WTC11 (cell line): ENCODE measurements around the gene SGMS1. TPM values are rescaled to one million over a fixed set of nuclear protein-coding genes. Genes with fewer than 3 reads are reported as not detected.

Experiments used
- ATAC-seq: fragments of 200-7000 bp; cut with Tn5 transposase; 2 replicates; pipeline ENCODE4 v1.10.0; 2021; ENCODE audit warnings: mild to moderate bottlenecking, moderate library complexity
- CTCF ChIA-PET: fragments of 300-600 bp; sonication (Branson Sonifier 250); formaldehyde crosslinking; loops from one replicate; lab custom pipeline; 2021; ENCODE audit warnings: antibody characterized with exemption; lab: Charles Lee
- POLR2A ChIA-PET: fragments of 350-600 bp; sonication (Branson Sonifier 250); formaldehyde crosslinking; loops from one replicate; lab custom pipeline; 2021; ENCODE audit warnings: antibody characterized with exemption; lab: Charles Lee
- DNase-seq: peaks from one replicate; pipeline ENCODE4 v3.0.0; 2021; ENCODE audit warnings: low spot score
- H3K27ac Mint-ChIP-seq: 2 replicates; pipeline ENCODE4 v1.8.0; 2021; ENCODE audit warnings: mixed read lengths
- H3K27me3 Mint-ChIP-seq: 2 replicates; pipeline ENCODE4 v1.8.0; 2021; ENCODE audit warnings: low read depth, mild to moderate bottlenecking, moderate library complexity, mixed read lengths
- H3K36me3 Mint-ChIP-seq: 2 replicates; pipeline ENCODE4 v1.8.0; 2021; ENCODE audit warnings: mixed read lengths
- H3K4me1 Mint-ChIP-seq: 2 replicates; pipeline ENCODE4 v1.8.0; 2022; ENCODE audit warnings: mixed read lengths
- H3K4me3 Mint-ChIP-seq: 2 replicates; pipeline ENCODE4 v1.8.0; 2021; ENCODE audit warnings: mild to moderate bottlenecking, moderate library complexity, mixed read lengths
- H3K9me3 Mint-ChIP-seq: 2 replicates; pipeline ENCODE4 v1.8.0; 2021; ENCODE audit warnings: mixed read lengths
- CBFB ChIP-seq: sonication (generic); formaldehyde crosslinking; IDR thresholded peaks from 2 replicates; pipeline ENCODE4 v1.8.1; 2022; ENCODE audit warnings: mild to moderate bottlenecking, low read depth, missing genetic modification reagents
- ETV6 ChIP-seq: sonication (generic); formaldehyde crosslinking; IDR thresholded peaks from 2 replicates; pipeline ENCODE4 v1.8.1; 2022; ENCODE audit warnings: mild to moderate bottlenecking, missing genetic modification reagents
- FOXJ3 ChIP-seq: sonication (generic); formaldehyde crosslinking; IDR thresholded peaks from 2 replicates; pipeline ENCODE4 v1.9.0; 2021; ENCODE audit warnings: missing genetic modification reagents, mild to moderate bottlenecking, borderline replicate concordance
- HMGA2 ChIP-seq: fragments of 250-450 bp; sonication (Bioruptor Pico); IDR thresholded peaks from 2 replicates; pipeline ENCODE4 v1.4.0; 2021; ENCODE audit warnings: mild to moderate bottlenecking, moderate library complexity
- KAT7 ChIP-seq: sonication (generic); formaldehyde crosslinking; IDR thresholded peaks from 2 replicates; pipeline ENCODE4 v1.8.1; 2023; ENCODE audit warnings: missing genetic modification reagents, mild to moderate bottlenecking, borderline replicate concordance
- RORB ChIP-seq: fragments of 250-450 bp; sonication (Bioruptor Pico); IDR thresholded peaks from 2 replicates; pipeline ENCODE4 v1.9.0; 2021; ENCODE audit warnings: mild to moderate bottlenecking
- ZNF396 ChIP-seq: fragments of 250-450 bp; sonication (Bioruptor Pico); IDR thresholded peaks from 2 replicates; pipeline ENCODE4 v1.8.0; 2021; ENCODE audit warnings: mild to moderate bottlenecking, moderate library complexity, borderline replicate concordance
- ZNF671 ChIP-seq: fragments of 250-450 bp; sonication (Bioruptor Pico); IDR thresholded peaks from 2 replicates; pipeline ENCODE4 v1.8.0; 2021; ENCODE audit warnings: mild to moderate bottlenecking
- total RNA-seq: library from RNA; stranded (reverse); gene quantifications from 3 replicates; pipeline ENCODE4 v1.2.3, GENCODE V29; 2021
- TF ChIP-seq, protein P1 (sequence below): sonication (generic); formaldehyde crosslinking; IDR thresholded peaks from 2 replicates; pipeline ENCODE4 v1.8.0; 2022; ENCODE audit warnings: mild to moderate bottlenecking, missing genetic modification reagents
- TF ChIP-seq, protein P2 (sequence below): sonication (generic); formaldehyde crosslinking; conservative IDR thresholded peaks from 2 replicates; pipeline ENCODE4 v1.8.1; 2022; ENCODE audit warnings: mild to moderate bottlenecking, missing genetic modification reagents
- TF ChIP-seq, protein P3 (sequence below): sonication (generic); formaldehyde crosslinking; IDR thresholded peaks from 2 replicates; pipeline ENCODE4 v1.8.1; 2023; ENCODE audit warnings: mild to moderate bottlenecking, missing genetic modification reagents
- TF ChIP-seq, protein P4 (sequence below): sonication (generic); formaldehyde crosslinking; IDR thresholded peaks from 2 replicates; pipeline ENCODE4 v1.8.0; 2023; ENCODE audit warnings: mild to moderate bottlenecking, missing genetic modification reagents
- TF ChIP-seq, protein P5 (sequence below): sonication (generic); formaldehyde crosslinking; IDR thresholded peaks from 2 replicates; pipeline ENCODE4 v1.8.1; 2023; ENCODE audit warnings: mild to moderate bottlenecking, missing genetic modification reagents, borderline replicate concordance
- TF ChIP-seq, protein P6 (sequence below): fragments of 250-450 bp; sonication (Bioruptor Pico); IDR thresholded peaks from 2 replicates; pipeline ENCODE4 v1.9.0; 2021; ENCODE audit warnings: mild to moderate bottlenecking
- TF ChIP-seq, protein P7 (sequence below): sonication (generic); formaldehyde crosslinking; IDR thresholded peaks from 2 replicates; pipeline ENCODE4 v1.8.0; 2023; ENCODE audit warnings: missing genetic modification reagents, mild to moderate bottlenecking, borderline replicate concordance
- TF ChIP-seq, protein P8 (sequence below): sonication (generic); formaldehyde crosslinking; IDR thresholded peaks from 2 replicates; pipeline ENCODE4 v1.8.0; 2022; ENCODE audit warnings: mild to moderate bottlenecking, missing genetic modification reagents
- TF ChIP-seq, protein P9 (sequence below): sonication (generic); formaldehyde crosslinking; IDR thresholded peaks from 2 replicates; pipeline ENCODE4 v1.8.1; 2022; ENCODE audit warnings: missing genetic modification reagents, borderline replicate concordance

SGMS1 gene
- total RNA-seq, 1 experiment from 2014 or later: 13.2 TPM

DNA sequence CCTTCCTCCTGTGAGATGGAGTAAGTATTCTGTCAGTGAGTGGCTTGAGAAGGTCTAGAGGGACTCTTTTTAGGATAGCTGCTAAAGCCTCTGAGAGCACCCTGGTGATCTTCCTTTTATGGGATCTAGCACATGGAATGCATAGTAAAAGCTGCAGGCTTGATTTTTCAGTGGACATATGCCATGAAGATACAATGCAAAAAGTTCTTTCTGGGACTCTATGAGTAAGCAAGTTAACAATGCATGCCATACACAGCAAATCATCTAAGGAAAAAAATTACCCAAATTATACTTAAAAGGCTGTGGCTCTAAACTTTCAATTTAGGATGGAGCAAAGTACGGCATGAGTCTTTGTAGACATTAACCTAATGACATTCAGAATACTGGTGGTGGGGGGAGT is 154.5 kb downstream of the SGMS1 start:
- CTCF ChIA-PET: no interaction called here
- no peak for TF ChIP-seq ZNF396 (CRISPR knock-in tag)
- TF ChIP-seq, protein P1, sequence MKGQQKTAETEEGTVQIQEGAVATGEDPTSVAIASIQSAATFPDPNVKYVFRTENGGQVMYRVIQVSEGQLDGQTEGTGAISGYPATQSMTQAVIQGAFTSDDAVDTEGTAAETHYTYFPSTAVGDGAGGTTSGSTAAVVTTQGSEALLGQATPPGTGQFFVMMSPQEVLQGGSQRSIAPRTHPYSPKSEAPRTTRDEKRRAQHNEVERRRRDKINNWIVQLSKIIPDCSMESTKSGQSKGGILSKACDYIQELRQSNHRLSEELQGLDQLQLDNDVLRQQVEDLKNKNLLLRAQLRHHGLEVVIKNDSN (CRISPR knock-in tag): no peak
- TF ChIP-seq, protein P2, sequence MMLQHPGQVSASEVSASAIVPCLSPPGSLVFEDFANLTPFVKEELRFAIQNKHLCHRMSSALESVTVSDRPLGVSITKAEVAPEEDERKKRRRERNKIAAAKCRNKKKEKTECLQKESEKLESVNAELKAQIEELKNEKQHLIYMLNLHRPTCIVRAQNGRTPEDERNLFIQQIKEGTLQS (CRISPR knock-in tag): no peak
- TF ChIP-seq ETV6: no peak
- TF ChIP-seq ZNF671 (CRISPR knock-in tag): no peak
- TF ChIP-seq, protein P3, sequence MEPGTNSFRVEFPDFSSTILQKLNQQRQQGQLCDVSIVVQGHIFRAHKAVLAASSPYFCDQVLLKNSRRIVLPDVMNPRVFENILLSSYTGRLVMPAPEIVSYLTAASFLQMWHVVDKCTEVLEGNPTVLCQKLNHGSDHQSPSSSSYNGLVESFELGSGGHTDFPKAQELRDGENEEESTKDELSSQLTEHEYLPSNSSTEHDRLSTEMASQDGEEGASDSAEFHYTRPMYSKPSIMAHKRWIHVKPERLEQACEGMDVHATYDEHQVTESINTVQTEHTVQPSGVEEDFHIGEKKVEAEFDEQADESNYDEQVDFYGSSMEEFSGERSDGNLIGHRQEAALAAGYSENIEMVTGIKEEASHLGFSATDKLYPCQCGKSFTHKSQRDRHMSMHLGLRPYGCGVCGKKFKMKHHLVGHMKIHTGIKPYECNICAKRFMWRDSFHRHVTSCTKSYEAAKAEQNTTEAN (CRISPR knock-in tag): no peak
- TF ChIP-seq, protein P4, sequence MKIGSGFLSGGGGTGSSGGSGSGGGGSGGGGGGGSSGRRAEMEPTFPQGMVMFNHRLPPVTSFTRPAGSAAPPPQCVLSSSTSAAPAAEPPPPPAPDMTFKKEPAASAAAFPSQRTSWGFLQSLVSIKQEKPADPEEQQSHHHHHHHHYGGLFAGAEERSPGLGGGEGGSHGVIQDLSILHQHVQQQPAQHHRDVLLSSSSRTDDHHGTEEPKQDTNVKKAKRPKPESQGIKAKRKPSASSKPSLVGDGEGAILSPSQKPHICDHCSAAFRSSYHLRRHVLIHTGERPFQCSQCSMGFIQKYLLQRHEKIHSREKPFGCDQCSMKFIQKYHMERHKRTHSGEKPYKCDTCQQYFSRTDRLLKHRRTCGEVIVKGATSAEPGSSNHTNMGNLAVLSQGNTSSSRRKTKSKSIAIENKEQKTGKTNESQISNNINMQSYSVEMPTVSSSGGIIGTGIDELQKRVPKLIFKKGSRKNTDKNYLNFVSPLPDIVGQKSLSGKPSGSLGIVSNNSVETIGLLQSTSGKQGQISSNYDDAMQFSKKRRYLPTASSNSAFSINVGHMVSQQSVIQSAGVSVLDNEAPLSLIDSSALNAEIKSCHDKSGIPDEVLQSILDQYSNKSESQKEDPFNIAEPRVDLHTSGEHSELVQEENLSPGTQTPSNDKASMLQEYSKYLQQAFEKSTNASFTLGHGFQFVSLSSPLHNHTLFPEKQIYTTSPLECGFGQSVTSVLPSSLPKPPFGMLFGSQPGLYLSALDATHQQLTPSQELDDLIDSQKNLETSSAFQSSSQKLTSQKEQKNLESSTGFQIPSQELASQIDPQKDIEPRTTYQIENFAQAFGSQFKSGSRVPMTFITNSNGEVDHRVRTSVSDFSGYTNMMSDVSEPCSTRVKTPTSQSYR (CRISPR knock-in tag): no peak
- TF ChIP-seq FOXJ3 (CRISPR knock-in tag): no peak
- no peak for TF ChIP-seq RORB (CRISPR knock-in tag)
- TF ChIP-seq, protein P5, sequence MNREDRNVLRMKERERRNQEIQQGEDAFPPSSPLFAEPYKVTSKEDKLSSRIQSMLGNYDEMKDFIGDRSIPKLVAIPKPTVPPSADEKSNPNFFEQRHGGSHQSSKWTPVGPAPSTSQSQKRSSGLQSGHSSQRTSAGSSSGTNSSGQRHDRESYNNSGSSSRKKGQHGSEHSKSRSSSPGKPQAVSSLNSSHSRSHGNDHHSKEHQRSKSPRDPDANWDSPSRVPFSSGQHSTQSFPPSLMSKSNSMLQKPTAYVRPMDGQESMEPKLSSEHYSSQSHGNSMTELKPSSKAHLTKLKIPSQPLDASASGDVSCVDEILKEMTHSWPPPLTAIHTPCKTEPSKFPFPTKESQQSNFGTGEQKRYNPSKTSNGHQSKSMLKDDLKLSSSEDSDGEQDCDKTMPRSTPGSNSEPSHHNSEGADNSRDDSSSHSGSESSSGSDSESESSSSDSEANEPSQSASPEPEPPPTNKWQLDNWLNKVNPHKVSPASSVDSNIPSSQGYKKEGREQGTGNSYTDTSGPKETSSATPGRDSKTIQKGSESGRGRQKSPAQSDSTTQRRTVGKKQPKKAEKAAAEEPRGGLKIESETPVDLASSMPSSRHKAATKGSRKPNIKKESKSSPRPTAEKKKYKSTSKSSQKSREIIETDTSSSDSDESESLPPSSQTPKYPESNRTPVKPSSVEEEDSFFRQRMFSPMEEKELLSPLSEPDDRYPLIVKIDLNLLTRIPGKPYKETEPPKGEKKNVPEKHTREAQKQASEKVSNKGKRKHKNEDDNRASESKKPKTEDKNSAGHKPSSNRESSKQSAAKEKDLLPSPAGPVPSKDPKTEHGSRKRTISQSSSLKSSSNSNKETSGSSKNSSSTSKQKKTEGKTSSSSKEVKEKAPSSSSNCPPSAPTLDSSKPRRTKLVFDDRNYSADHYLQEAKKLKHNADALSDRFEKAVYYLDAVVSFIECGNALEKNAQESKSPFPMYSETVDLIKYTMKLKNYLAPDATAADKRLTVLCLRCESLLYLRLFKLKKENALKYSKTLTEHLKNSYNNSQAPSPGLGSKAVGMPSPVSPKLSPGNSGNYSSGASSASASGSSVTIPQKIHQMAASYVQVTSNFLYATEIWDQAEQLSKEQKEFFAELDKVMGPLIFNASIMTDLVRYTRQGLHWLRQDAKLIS (CRISPR knock-in tag): no peak
- TF ChIP-seq, protein P6, sequence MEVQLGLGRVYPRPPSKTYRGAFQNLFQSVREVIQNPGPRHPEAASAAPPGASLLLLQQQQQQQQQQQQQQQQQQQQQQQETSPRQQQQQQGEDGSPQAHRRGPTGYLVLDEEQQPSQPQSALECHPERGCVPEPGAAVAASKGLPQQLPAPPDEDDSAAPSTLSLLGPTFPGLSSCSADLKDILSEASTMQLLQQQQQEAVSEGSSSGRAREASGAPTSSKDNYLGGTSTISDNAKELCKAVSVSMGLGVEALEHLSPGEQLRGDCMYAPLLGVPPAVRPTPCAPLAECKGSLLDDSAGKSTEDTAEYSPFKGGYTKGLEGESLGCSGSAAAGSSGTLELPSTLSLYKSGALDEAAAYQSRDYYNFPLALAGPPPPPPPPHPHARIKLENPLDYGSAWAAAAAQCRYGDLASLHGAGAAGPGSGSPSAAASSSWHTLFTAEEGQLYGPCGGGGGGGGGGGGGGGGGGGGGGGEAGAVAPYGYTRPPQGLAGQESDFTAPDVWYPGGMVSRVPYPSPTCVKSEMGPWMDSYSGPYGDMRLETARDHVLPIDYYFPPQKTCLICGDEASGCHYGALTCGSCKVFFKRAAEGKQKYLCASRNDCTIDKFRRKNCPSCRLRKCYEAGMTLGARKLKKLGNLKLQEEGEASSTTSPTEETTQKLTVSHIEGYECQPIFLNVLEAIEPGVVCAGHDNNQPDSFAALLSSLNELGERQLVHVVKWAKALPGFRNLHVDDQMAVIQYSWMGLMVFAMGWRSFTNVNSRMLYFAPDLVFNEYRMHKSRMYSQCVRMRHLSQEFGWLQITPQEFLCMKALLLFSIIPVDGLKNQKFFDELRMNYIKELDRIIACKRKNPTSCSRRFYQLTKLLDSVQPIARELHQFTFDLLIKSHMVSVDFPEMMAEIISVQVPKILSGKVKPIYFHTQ (CRISPR knock-in tag): no peak
- TF ChIP-seq, protein P7, sequence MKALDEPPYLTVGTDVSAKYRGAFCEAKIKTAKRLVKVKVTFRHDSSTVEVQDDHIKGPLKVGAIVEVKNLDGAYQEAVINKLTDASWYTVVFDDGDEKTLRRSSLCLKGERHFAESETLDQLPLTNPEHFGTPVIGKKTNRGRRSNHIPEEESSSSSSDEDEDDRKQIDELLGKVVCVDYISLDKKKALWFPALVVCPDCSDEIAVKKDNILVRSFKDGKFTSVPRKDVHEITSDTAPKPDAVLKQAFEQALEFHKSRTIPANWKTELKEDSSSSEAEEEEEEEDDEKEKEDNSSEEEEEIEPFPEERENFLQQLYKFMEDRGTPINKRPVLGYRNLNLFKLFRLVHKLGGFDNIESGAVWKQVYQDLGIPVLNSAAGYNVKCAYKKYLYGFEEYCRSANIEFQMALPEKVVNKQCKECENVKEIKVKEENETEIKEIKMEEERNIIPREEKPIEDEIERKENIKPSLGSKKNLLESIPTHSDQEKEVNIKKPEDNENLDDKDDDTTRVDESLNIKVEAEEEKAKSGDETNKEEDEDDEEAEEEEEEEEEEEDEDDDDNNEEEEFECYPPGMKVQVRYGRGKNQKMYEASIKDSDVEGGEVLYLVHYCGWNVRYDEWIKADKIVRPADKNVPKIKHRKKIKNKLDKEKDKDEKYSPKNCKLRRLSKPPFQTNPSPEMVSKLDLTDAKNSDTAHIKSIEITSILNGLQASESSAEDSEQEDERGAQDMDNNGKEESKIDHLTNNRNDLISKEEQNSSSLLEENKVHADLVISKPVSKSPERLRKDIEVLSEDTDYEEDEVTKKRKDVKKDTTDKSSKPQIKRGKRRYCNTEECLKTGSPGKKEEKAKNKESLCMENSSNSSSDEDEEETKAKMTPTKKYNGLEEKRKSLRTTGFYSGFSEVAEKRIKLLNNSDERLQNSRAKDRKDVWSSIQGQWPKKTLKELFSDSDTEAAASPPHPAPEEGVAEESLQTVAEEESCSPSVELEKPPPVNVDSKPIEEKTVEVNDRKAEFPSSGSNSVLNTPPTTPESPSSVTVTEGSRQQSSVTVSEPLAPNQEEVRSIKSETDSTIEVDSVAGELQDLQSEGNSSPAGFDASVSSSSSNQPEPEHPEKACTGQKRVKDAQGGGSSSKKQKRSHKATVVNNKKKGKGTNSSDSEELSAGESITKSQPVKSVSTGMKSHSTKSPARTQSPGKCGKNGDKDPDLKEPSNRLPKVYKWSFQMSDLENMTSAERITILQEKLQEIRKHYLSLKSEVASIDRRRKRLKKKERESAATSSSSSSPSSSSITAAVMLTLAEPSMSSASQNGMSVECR (CRISPR knock-in tag): no peak
- TF ChIP-seq, protein P8, sequence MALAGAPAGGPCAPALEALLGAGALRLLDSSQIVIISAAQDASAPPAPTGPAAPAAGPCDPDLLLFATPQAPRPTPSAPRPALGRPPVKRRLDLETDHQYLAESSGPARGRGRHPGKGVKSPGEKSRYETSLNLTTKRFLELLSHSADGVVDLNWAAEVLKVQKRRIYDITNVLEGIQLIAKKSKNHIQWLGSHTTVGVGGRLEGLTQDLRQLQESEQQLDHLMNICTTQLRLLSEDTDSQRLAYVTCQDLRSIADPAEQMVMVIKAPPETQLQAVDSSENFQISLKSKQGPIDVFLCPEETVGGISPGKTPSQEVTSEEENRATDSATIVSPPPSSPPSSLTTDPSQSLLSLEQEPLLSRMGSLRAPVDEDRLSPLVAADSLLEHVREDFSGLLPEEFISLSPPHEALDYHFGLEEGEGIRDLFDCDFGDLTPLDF: no peak
- TF ChIP-seq HMGA2 (CRISPR knock-in tag): no peak
- TF ChIP-seq, protein P9, sequence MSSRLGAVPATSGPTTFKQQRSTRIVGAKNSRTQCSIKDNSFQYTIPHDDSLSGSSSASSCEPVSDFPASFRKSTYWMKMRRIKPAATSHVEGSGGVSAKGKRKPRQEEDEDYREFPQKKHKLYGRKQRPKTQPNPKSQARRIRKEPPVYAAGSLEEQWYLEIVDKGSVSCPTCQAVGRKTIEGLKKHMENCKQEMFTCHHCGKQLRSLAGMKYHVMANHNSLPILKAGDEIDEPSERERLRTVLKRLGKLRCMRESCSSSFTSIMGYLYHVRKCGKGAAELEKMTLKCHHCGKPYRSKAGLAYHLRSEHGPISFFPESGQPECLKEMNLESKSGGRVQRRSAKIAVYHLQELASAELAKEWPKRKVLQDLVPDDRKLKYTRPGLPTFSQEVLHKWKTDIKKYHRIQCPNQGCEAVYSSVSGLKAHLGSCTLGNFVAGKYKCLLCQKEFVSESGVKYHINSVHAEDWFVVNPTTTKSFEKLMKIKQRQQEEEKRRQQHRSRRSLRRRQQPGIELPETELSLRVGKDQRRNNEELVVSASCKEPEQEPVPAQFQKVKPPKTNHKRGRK (CRISPR knock-in tag): no peak
- TF ChIP-seq CBFB: no peak
- TF ChIP-seq KAT7 (CRISPR knock-in tag): no peak
- H3K9me3 Mint-ChIP-seq: no peaks in the 10 kb centered on the region
- DNase-seq (no peak), ATAC-seq (no peak)
- POLR2A ChIA-PET: no interaction called here
- no peaks in the 10 kb centered on the region for H3K36me3 Mint-ChIP-seq
- H3K4me3 Mint-ChIP-seq: no peak overlapping the region
- H3K4me1 Mint-ChIP-seq: peaks cover 50% of the 10 kb centered on the region
- H3K27ac Mint-ChIP-seq: 0 out of 2 replicates have a peak overlapping the region, but pooled peaks have one; percentile 25
- no peaks in the 10 kb centered on the region for H3K27me3 Mint-ChIP-seq
